T47D (cell line): Measurements from ENCODE around the gene SIPA1L3.

Experiments used
- DNase-seq, 2 experiments: peaks; one replicate each; pipeline versions ENCODE4 v3.0.0 to v3.0.0-alpha.2; 2011 to 2012; ENCODE audit warnings: low read depth in 1 of 2, low spot score in 1 of 2
- JUND ChIP-seq: IDR thresholded peaks from 2 replicates; pipeline ENCODE4 v1.6.1; 2012; ENCODE audit warnings: low read depth
- in situ Hi-C: cut with HindIII; loops from 2 replicates; pipeline ENCODE4 v1.10.0; 2016; ENCODE audit warnings: low sequenced_read_pairs, low pct_unique_long_range_greater_than_20kb

The SIPA1L3 gene

GRCh38 chr19:38101723-38102122 is 194.7 kb downstream of the SIPA1L3 start:
- no peak for TF ChIP-seq JUND
- in situ Hi-C loops: no loop called here
- no peak for DNase-seq

GRCh38 chr19:38105574-38105973 is 198.6 kb downstream of the SIPA1L3 start:
- no peak for DNase-seq
- in situ Hi-C loops: no loop called here
- no peak for TF ChIP-seq JUND

- TF ChIP-seq JUND: no peak
- in situ Hi-C loops: no loop called here
- DNase-seq: no peak
Measured at GRCh38 chr19:38107129-38107528, 200.1 kb downstream of the SIPA1L3 start.

GRCh38 chr19:38111898-38112297 is 204.9 kb downstream of the SIPA1L3 start:
- in situ Hi-C loops: no loop called here
- no peak for TF ChIP-seq JUND
- no peak for DNase-seq

- in situ Hi-C loops: no loop called here
- DNase-seq: no peak
- TF ChIP-seq JUND: no peak
Measured at GRCh38 chr19:38114651-38115050, 207.6 kb downstream of the SIPA1L3 start.

GRCh38 chr19:38115271-38115802 is 208.3 kb downstream of the SIPA1L3 start:
- DNase-seq: no peak
- in situ Hi-C loops: no loop called here
- TF ChIP-seq JUND: no peak

GRCh38 chr19:38118176-38118575 is 211.2 kb downstream of the SIPA1L3 start:
- TF ChIP-seq JUND: no peak
- DNase-seq: no peak
- in situ Hi-C loops: no loop called here

GRCh38 chr19:38120471-38121025 is 213.5 kb downstream of the SIPA1L3 start:
- no peak for TF ChIP-seq JUND
- DNase-seq: no peak

GRCh38 chr19:38122402-38123093 is 215.5 kb downstream of the SIPA1L3 start:
- no peak for TF ChIP-seq JUND
- no peak for DNase-seq
- in situ Hi-C loops: no loop called here

More at GRCh38 chr19:38120471-38121025, 213.5 kb downstream of the SIPA1L3 start:
- in situ Hi-C loops: no loop called here

- DNase-seq: no peak
- TF ChIP-seq JUND: no peak
- in situ Hi-C loops: no loop called here
Measured at GRCh38 chr19:38125238-38125637, 218.2 kb downstream of the SIPA1L3 start.

- no peak for TF ChIP-seq JUND
- DNase-seq: no peak
- in situ Hi-C loops: no loop called here
Measured at GRCh38 chr19:38130399-38130798, 223.4 kb downstream of the SIPA1L3 start.

- in situ Hi-C loops: no loop called here
- TF ChIP-seq JUND: no peak
- DNase-seq: no peak
Measured at GRCh38 chr19:38132781-38133180, 225.8 kb downstream of the SIPA1L3 start.

GRCh38 chr19:38133319-38133718 is 226.3 kb downstream of the SIPA1L3 start:
- in situ Hi-C loops: no loop called here

GRCh38 chr19:38134540-38135149 is 227.6 kb downstream of the SIPA1L3 start:
- DNase-seq: peak; percentile 23 to 42
- no peak for TF ChIP-seq JUND
- in situ Hi-C loops: no loop called here

More at GRCh38 chr19:38133319-38133718, 226.3 kb downstream of the SIPA1L3 start:
- DNase-seq: no peak
- no peak for TF ChIP-seq JUND
